Measurements from ENCODE around the gene KCNJ10. TPM values are rescaled to one million over a fixed set of nuclear protein-coding genes. Genes with fewer than 3 reads are reported as not detected.

KCNJ10 gene
- total RNA-seq, 8 experiments from 2014 or later: 0.18 to 3.9 (median 0.50) TPM

GRCh38 chr1:160049101-160049500, 20.9 kb downstream of the KCNJ10 start:
- in situ Hi-C loops (cut with MboI; ENCODE audit: low pct_unique_long_range_greater_than_20kb in 2 of 9, low sequenced_read_pairs in 9 of 9, unreplicated experiment in 9 of 9): no loop called here
- peaks cover 18 to 38% of the 10 kb centered on the region in 2 donors for H3K4me1 ChIP-seq (replicated peaks in 1 of 2)

DNA sequence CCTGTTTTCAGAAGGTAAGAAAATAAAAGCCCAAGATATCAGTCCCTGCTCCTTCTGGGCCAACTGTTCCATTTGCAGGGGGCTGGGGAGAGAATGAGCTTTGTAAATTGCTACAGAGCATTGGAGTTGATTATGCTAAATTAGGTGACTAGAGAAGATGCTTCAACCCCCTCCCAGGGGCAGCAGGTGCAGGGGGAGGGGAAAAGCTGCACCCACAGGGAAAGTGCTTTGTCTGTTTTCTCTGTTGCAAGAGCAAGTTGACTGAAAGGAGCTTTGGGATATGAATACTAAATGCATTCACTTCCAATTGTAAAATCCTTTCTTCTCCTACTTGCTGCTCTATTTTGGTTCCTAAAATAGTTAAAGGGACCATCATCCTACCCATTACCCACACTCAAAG, 21.6 kb downstream of the KCNJ10 start:
- peaks cover 15 to 31% of the 10 kb centered on the region in 2 donors for H3K4me1 ChIP-seq (replicated peaks in 1 of 2)
- peak overlapping the region; percentile 6 to 10 for H3K27ac ChIP-seq
- H3K4me3 ChIP-seq: no peak overlapping the region
- peak in 4 of 8 experiments; percentile 32 to 57 (median 54) for ATAC-seq (replicated peaks in 6 of 8)
- in situ Hi-C loops (cut with MboI; ENCODE audit: low pct_unique_long_range_greater_than_20kb in 2 of 9, low sequenced_read_pairs in 9 of 9, unreplicated experiment in 9 of 9): no loop called here

More at GRCh38 chr1:160049101-160049500, 20.9 kb downstream of the KCNJ10 start:
- H3K27ac ChIP-seq: no peak overlapping the region
- no peak overlapping the region for H3K4me3 ChIP-seq
- WGBS, 10 experiments: 20 to 90% (median 86%) methylated on average over 1 to 3 of the region's 3 CpGs; no CpG with 5 or more reads in 3 of the 10 experiments
- no peak for ATAC-seq (replicated peaks in 6 of 8)

DNA sequence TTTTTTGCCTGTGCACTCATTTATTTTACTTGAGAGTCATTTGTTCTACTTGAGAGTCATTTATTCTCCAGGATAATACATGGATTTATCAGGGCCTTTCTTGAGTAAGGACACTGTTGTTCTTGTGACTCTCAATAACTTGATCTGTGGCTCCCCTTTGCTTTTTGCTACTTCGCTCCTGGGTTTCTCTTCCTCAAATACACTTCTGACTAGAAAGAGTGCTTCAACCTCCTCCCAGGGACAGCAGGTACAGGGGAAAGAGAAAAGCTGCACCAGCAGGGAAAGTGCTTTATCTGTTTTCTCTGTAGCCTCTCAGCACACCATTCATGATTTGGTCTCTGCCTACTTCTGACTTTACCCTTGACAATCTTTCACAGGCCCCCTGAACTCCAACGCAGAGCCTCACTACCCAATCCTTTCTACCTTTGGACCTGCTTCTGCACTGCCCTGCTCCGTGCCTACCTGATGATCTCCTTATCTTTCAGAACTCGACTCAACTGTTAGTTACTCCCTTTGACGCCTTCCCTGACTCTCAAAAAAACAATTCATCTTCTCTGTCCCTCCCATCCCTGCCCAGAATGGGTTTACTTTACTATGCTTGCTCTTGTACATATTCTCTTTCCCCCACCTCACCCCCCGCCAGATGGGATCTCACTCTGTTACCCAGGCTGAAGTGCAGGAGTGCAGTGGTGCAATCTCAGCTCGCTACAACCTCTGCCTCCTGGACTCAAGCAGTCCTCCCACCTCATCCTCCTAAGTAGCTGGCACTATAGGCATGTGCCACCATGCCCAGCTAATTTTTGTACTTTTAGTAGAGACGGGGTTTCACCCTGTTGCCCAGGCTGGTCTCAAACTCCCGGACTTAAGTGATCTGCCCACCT, 22.6 kb downstream of the KCNJ10 start:
- in situ Hi-C loops (cut with MboI; ENCODE audit: low pct_unique_long_range_greater_than_20kb in 2 of 9, low sequenced_read_pairs in 9 of 9, unreplicated experiment in 9 of 9): no loop called here
- Histone ChIP-seq H3K27ac (no peak overlapping the region), H3K4me3 (no peak overlapping the region), H3K4me1 (replicated peaks in 1 of 2) (peaks cover 8 to 27% of the 10 kb centered on the region in 2 donors)
- WGBS, 10 experiments: 43 to 100% (median 87%) methylated on average over 1 to 8 of the region's 9 CpGs
- peak in 1 of 8 experiments; percentile 20 for ATAC-seq (replicated peaks in 6 of 8)

GRCh38 chr1:160046494-160047110, 23.4 kb downstream of the KCNJ10 start:
- WGBS, 10 experiments: 0 to 39% (median 15%) methylated on average over 2 to 8 of the region's 11 CpGs; no CpG with 5 or more reads in 2 of the 10 experiments
- Histone ChIP-seq H3K27ac (no peak overlapping the region), H3K4me1 (replicated peaks in 1 of 2) (peaks cover 8 to 27% of the 10 kb centered on the region in 2 donors)

GRCh38 chr1:160045653-160046052, 24.3 kb downstream of the KCNJ10 start:
- no peak overlapping the region for H3K27ac ChIP-seq
- 0 to 86% (median 64%) methylated on average over 1 to 2 of the region's 2 CpGs; no CpG with 5 or more reads in 3 of the 10 experiments for WGBS, 10 experiments
- in situ Hi-C loops (cut with MboI; ENCODE audit: low pct_unique_long_range_greater_than_20kb in 2 of 9, low sequenced_read_pairs in 9 of 9, unreplicated experiment in 9 of 9): no loop called here

More at GRCh38 chr1:160046494-160047110, 23.4 kb downstream of the KCNJ10 start:
- peak; percentile 61 to 94 (median 82) for ATAC-seq (replicated peaks in 6 of 8)
- in situ Hi-C loops (cut with MboI; ENCODE audit: low pct_unique_long_range_greater_than_20kb in 2 of 9, low sequenced_read_pairs in 9 of 9, unreplicated experiment in 9 of 9): no loop called here
- no peak overlapping the region for H3K4me3 ChIP-seq

GRCh38 chr1:160043543-160043942, 26.4 kb downstream of the KCNJ10 start:
- peaks cover 4 to 19% of the 10 kb centered on the region in 2 donors for H3K4me1 ChIP-seq (replicated peaks in 1 of 2)
- no peak for ATAC-seq (replicated peaks in 6 of 8)
- in situ Hi-C loops (cut with MboI; ENCODE audit: low pct_unique_long_range_greater_than_20kb in 2 of 9, low sequenced_read_pairs in 9 of 9, unreplicated experiment in 9 of 9): no loop called here
- H3K4me3 ChIP-seq: no peak overlapping the region
- no peak overlapping the region for H3K27ac ChIP-seq

More at GRCh38 chr1:160045653-160046052, 24.3 kb downstream of the KCNJ10 start:
- Histone ChIP-seq H3K4me3 (no peak overlapping the region), H3K4me1 (replicated peaks in 1 of 2) (peaks cover 8 to 27% of the 10 kb centered on the region in 2 donors)
- ATAC-seq (replicated peaks in 6 of 8): no peak

GRCh38 chr1:160040476-160040875, 29.5 kb downstream of the KCNJ10 start:
- no peak overlapping the region for H3K4me3 ChIP-seq
- in situ Hi-C loops (cut with MboI; ENCODE audit: low pct_unique_long_range_greater_than_20kb in 2 of 9, low sequenced_read_pairs in 9 of 9, unreplicated experiment in 9 of 9): no loop called here
- no peak overlapping the region for H3K27ac ChIP-seq
- no peak for ATAC-seq (replicated peaks in 6 of 8)
- WGBS, 10 experiments: 0 to 100% (median 90%) methylated on average over 1 of the region's 1 CpG; no CpG with 5 or more reads in 5 of the 10 experiments
- H3K4me1 ChIP-seq (replicated peaks in 1 of 2): no peaks in the 10 kb centered on the region

DNA sequence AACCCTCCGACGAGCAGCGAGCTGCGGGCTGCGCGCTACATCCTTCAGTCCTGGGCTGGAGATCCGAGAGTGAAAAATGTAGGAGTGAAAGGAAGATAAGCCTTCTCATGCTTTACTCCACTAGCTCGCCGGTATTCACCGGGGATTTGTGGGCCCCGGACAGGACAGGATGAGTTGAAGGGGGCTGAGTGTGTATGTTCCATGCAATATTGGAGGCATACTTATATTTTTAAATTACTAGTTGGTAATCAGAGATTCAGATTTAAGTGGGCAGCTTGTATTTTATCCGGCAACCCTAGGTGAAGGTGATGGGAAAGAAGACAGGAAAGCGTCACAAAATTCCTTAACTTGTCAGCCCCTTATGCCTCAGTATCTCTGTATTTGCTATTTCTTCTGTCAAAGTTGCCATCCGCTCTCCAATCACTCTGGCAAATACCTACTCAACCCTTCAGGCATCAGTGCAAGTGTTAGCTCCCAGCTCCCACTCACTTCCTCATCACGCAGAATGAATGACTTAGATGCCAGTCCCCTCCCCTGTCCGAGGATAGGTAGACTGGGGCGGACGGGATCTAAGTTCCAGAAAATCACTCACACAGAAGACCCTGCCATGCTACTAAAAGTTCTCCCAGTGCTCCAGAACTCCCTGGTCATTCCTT, 37.7 kb downstream of the KCNJ10 start:
- Histone ChIP-seq H3K27ac (peak overlapping the region; percentile 55 to 61), H3K4me1 (replicated peaks in 1 of 2) (peaks cover 10 to 34% of the 10 kb centered on the region in 2 donors), H3K4me3 (peak overlapping the region; percentile 47 to 80 (median 61))
- peak in 4 of 8 experiments; percentile 2 to 62 (median 58) for ATAC-seq (replicated peaks in 6 of 8)
- in situ Hi-C loops (cut with MboI; ENCODE audit: low pct_unique_long_range_greater_than_20kb in 2 of 9, low sequenced_read_pairs in 9 of 9, unreplicated experiment in 9 of 9): no loop called here
- 0 to 7% (median 4%) methylated on average over 1 to 18 of the region's 18 CpGs for WGBS, 10 experiments

- in situ Hi-C loops (cut with MboI; ENCODE audit: low pct_unique_long_range_greater_than_20kb in 2 of 9, low sequenced_read_pairs in 9 of 9, unreplicated experiment in 9 of 9): no loop called here
- peaks cover 10 to 34% of the 10 kb centered on the region in 2 donors for H3K4me1 ChIP-seq (replicated peaks in 1 of 2)
- WGBS, 10 experiments: 0 to 20% (median 0%) methylated on average over 1 to 28 of the region's 60 CpGs; no CpG with 5 or more reads in 2 of the 10 experiments
- peak within 1 kb of the TSS; percentile 55 to 61 for H3K27ac ChIP-seq
- ATAC-seq (replicated peaks in 6 of 8): peak; percentile 90 to 96 (median 95)
- peak within 1 kb of the TSS; percentile 47 to 80 (median 61) for H3K4me3 ChIP-seq
Observed at GRCh38 chr1:160031365-160032164, 38.4 kb downstream of the KCNJ10 start, which contains the start of gene PIGM. PIGM (minus strand) TSS chr1:160031990; CDS start chr1:160031739, 251 bp downstream.

GRCh38 chr1:160030657-160031364, 39.1 kb downstream of the KCNJ10 start:
- WGBS, 10 experiments: 0 to 8% (median 4%) methylated on average over 6 to 23 of the region's 23 CpGs
- peak overlapping the region; percentile 31 to 36 for H3K27ac ChIP-seq
- peaks cover 10 to 34% of the 10 kb centered on the region in 2 donors for H3K4me1 ChIP-seq (replicated peaks in 1 of 2)
- in situ Hi-C loops (cut with MboI; ENCODE audit: low pct_unique_long_range_greater_than_20kb in 2 of 9, low sequenced_read_pairs in 9 of 9, unreplicated experiment in 9 of 9): no loop called here
- H3K4me3 ChIP-seq: peak overlapping the region; percentile 47 to 80 (median 61)
- ATAC-seq (replicated peaks in 6 of 8): peak in 7 of 8 experiments; percentile 2 to 31 (median 15)

- H3K4me3 ChIP-seq: no peak overlapping the region
- no peak overlapping the region for H3K27ac ChIP-seq
- peaks cover 29 to 58% of the 10 kb centered on the region in 2 donors for H3K4me1 ChIP-seq (replicated peaks in 1 of 2)
- in situ Hi-C loops (cut with MboI; ENCODE audit: low pct_unique_long_range_greater_than_20kb in 2 of 9, low sequenced_read_pairs in 9 of 9, unreplicated experiment in 9 of 9): no loop called here
- ATAC-seq (replicated peaks in 6 of 8): no peak
Observed at GRCh38 chr1:160028426-160028825, 41.5 kb downstream of the KCNJ10 start.

GRCh38 chr1:160025314-160025713, 44.6 kb downstream of the KCNJ10 start:
- 0 to 100% (median 28%) methylated on average over 1 of the region's 1 CpG; no CpG with 5 or more reads in 2 of the 10 experiments for WGBS, 10 experiments

More at GRCh38 chr1:160025314-160025713, 44.6 kb downstream of the KCNJ10 start:
- no peak for ATAC-seq (replicated peaks in 6 of 8)
- Histone ChIP-seq H3K4me3 (no peak overlapping the region), H3K27ac (peak overlapping the region; percentile 7 to 22), H3K4me1 (replicated peaks in 1 of 2) (peaks cover 43 to 65% of the 10 kb centered on the region in 2 donors)
- in situ Hi-C loops (cut with MboI; ENCODE audit: low pct_unique_long_range_greater_than_20kb in 2 of 9, low sequenced_read_pairs in 9 of 9, unreplicated experiment in 9 of 9): no loop called here
